Esophagus muscularis mucosa (tissue), 4 donors: ENCODE results near the gene CRYL1. TPM values are rescaled to one million over a fixed set of nuclear protein-coding genes. Genes with fewer than 3 reads are reported as not detected.

Source experiments
- DNase-seq: peaks from one replicate; pipeline ENCODE4 v3.0.0-alpha.2; 2017; ENCODE audit errors: extremely low spot score
- H3K27ac ChIP-seq, 4 donors: fragments of 200-600 bp; sonication (generic); replicated peaks in 1 of 4; 1 replicate in 3 of 4; 2 replicates in 1 of 4; pipeline ENCODE4 v1.5.1; 2016 to 2019; ENCODE audit warnings: mild to moderate bottlenecking in 1 of 4
- H3K27me3 ChIP-seq, 4 donors: fragments of 200-600 bp; sonication (generic); one replicate each; pipeline versions ENCODE4 v1.5.1 to v1.6.0; 2016 to 2019
- H3K36me3 ChIP-seq, 4 donors: fragments of 200-600 bp; sonication (generic); one replicate each; pipeline ENCODE4 v1.5.1; 2016 to 2019
- H3K4me1 ChIP-seq, 4 donors: fragments of 200-600 bp; sonication (generic); one replicate each; pipeline ENCODE4 v1.5.1; 2016 to 2019
- H3K4me3 ChIP-seq, 4 donors: fragments of 200-600 bp; sonication (generic); 1 replicate in 2 of 4; 2 replicates in 2 of 4; pipeline ENCODE4 v1.5.1; 2016 to 2019; ENCODE audit warnings: mild to moderate bottlenecking in 4 of 4, moderate library complexity in 1 of 4
- H3K9me3 ChIP-seq, 4 donors: fragments of 200-600 bp; sonication (generic); 1 replicate in 3 of 4; 2 replicates in 1 of 4; pipeline ENCODE4 v1.5.1; 2016 to 2019
- CTCF ChIP-seq, 3 experiments: fragments of 200-600 bp in 2 of 3; fragments of 450-650 bp in 1 of 3; sonication (generic) in 2 of 3; IDR thresholded peaks; one replicate each; pipeline ENCODE4 v1.5.1; 2017 to 2019; ENCODE audit warnings: antibody characterized with exemption in 3 of 3, mild to moderate bottlenecking in 2 of 3, moderate library complexity in 1 of 3
- EP300 ChIP-seq: sonication (generic); formaldehyde crosslinking; IDR thresholded peaks from one replicate; pipeline ENCODE4 v1.6.1; 2017; ENCODE audit warnings: antibody characterized with exemption
- POLR2A ChIP-seq: fragments of 450-650 bp; IDR thresholded peaks from one replicate; pipeline ENCODE4 v1.6.1; 2017; ENCODE audit warnings: antibody characterized with exemption, moderate library complexity, mild to moderate bottlenecking, low read depth
- POLR2AphosphoS5 ChIP-seq, 2 donors: sonication (generic); formaldehyde crosslinking; IDR thresholded peaks; one replicate each; pipeline ENCODE4 v1.6.1; 2017; ENCODE audit warnings: antibody characterized with exemption in 2 of 2
- WGBS: methylation state at CpG from one replicate; pipeline ENCODE4 v1.1.5; 2018; 5-methylcytosine and 5-hydroxymethylcytosine counted together
- intact Hi-C: fragments of 100-400 bp; cut with DNase I; formaldehyde crosslinking; loops from one replicate; pipeline ENCODE4 v1.15.1; 2023
- total RNA-seq, 4 donors: library from RNA; depleted of rRNA; stranded (reverse); fragments of >200 nt; gene quantifications; one replicate each; pipeline versions ENCODE4 v1.1.0 to v1.2.1, GENCODE V29; 2016

CRYL1 gene
- total RNA-seq, 4 donors from 2014 or later, result 42.3 to 59.3 (median 45.4) TPM

- no peak overlapping the region for H3K27ac ChIP-seq
- intact Hi-C loops, result no loop called here
- TF ChIP-seq EP300 (no peak), CTCF (IDR thresholded peaks at IDR 0.05) (no peak), POLR2AphosphoS5 (IDR thresholded peaks at IDR 0.05) (no peak), POLR2A (no peak)
Measured at GRCh38 chr13:20370815-20371421, 154.7 kb downstream of the CRYL1 start.

GRCh38 chr13:20369886-20370361, 155.7 kb downstream of the CRYL1 start:
- WGBS, result 86% methylated on average over 8 of the region's 8 CpGs
- TF ChIP-seq EP300, result no peak
- no peak for TF ChIP-seq POLR2AphosphoS5 (IDR thresholded peaks at IDR 0.05)
- TF ChIP-seq CTCF (IDR thresholded peaks at IDR 0.05), result no peak
- TF ChIP-seq POLR2A, result no peak
- Histone ChIP-seq H3K4me1 (no peaks in the 10 kb centered on the region), H3K9me3 (no peaks in the 10 kb centered on the region), H3K27ac (no peak overlapping the region), H3K4me3 (no peak overlapping the region), H3K36me3 (no peaks in the 10 kb centered on the region), H3K27me3 (peaks cover 0 to 4% (median 0%) of the 10 kb centered on the region in 4 donors)
- DNase-seq, result no peak
- intact Hi-C loops, result no loop called here

More at GRCh38 chr13:20370815-20371421, 154.7 kb downstream of the CRYL1 start:
- 56% methylated on average over 2 of the region's 2 CpGs for WGBS
- no peaks in the 10 kb centered on the region for H3K36me3 ChIP-seq
- peaks cover 0 to 4% (median 0%) of the 10 kb centered on the region in 4 donors for H3K27me3 ChIP-seq
- no peaks in the 10 kb centered on the region for H3K9me3 ChIP-seq
- no peaks in the 10 kb centered on the region for H3K4me1 ChIP-seq
- H3K4me3 ChIP-seq, result no peak overlapping the region
- no peak for DNase-seq

GRCh38 chr13:20366056-20366455, 159.6 kb downstream of the CRYL1 start:
- WGBS, result 79% methylated on average over 8 of the region's 8 CpGs
- H3K4me3 ChIP-seq, result no peak overlapping the region
- no peaks in the 10 kb centered on the region for H3K36me3 ChIP-seq
- H3K4me1 ChIP-seq, result no peaks in the 10 kb centered on the region
- no peaks in the 10 kb centered on the region for H3K9me3 ChIP-seq
- H3K27ac ChIP-seq, result no peak overlapping the region
- intact Hi-C loops, result no loop called here
- DNase-seq, result no peak
- TF ChIP-seq POLR2AphosphoS5 (IDR thresholded peaks at IDR 0.05), result no peak
- no peak for TF ChIP-seq EP300
- TF ChIP-seq CTCF (IDR thresholded peaks at IDR 0.05), result no peak
- TF ChIP-seq POLR2A, result no peak
- H3K27me3 ChIP-seq, result peaks cover 0 to 16% (median 0%) of the 10 kb centered on the region in 4 donors

- 69% methylated on average over 7 of the region's 7 CpGs for WGBS
- intact Hi-C loops, result no loop called here
- Histone ChIP-seq H3K27ac (no peak overlapping the region), H3K36me3 (no peaks in the 10 kb centered on the region), H3K4me1 (no peaks in the 10 kb centered on the region), H3K9me3 (no peaks in the 10 kb centered on the region), H3K27me3 (peaks cover 0 to 16% (median 0%) of the 10 kb centered on the region in 4 donors), H3K4me3 (no peak overlapping the region)
- TF ChIP-seq EP300, result no peak
- no peak for DNase-seq
Measured at GRCh38 chr13:20363603-20364002, 162.1 kb downstream of the CRYL1 start.

- H3K27me3 ChIP-seq, result peaks cover 0 to 16% (median 0%) of the 10 kb centered on the region in 4 donors
- H3K4me3 ChIP-seq, result no peak overlapping the region
- no peaks in the 10 kb centered on the region for H3K36me3 ChIP-seq
- no peaks in the 10 kb centered on the region for H3K9me3 ChIP-seq
- H3K27ac ChIP-seq, result no peak overlapping the region
- H3K4me1 ChIP-seq, result no peaks in the 10 kb centered on the region
- 86% methylated on average over 8 of the region's 8 CpGs for WGBS
- no peak for DNase-seq
- TF ChIP-seq POLR2A, result no peak
- no peak for TF ChIP-seq POLR2AphosphoS5 (IDR thresholded peaks at IDR 0.05)
- intact Hi-C loops, result no loop called here
Measured at GRCh38 chr13:20363172-20363571, 162.5 kb downstream of the CRYL1 start.
